Stimulated activated CD4-positive, alpha-beta T cell treated with anti-CD3 and anti-CD28 coated beads, Interleukin-15, amount 100 ng/mL, for 1 hour (primary cell): ENCODE measurements around the gene BCL11B.

Source experiments
- DNase-seq, 2 donors: peaks; one replicate each; pipeline ENCODE4 v3.0.0-alpha.2; 2020; ENCODE audit warnings: low read depth in 1 of 2, low spot score in 1 of 2

BCL11B gene

DNA sequence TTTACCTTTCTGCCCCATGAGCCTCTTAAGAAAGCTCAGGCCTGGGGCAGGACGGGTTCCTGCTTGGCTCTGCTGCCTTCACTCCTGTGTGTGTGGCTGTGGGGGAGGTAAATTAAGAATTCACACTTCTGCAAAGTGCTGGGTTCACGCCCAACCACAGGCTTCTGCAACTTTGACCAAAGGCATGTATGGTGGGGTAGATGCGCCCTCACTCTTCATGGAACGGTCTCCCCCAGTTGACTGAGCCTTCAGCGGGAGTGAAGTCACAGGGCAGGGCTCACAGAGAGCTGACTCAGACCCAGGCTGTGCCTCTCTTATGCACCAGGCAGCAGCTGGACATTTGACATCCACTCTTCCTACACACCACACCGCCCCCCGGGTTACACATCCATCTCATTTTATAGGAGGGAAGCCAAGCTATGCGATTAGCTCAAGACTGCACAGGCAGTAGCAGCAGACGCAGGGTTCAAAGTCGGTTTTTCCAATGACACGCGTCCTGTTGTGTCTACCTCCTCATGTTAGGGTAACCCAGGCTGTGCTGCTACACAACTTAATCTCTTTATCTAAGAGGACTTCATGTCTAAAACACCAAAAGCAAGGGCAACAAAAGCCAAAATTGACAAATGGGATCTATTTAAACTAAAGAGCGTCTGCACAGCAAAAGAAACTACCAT is 15.4 kb upstream of the BCL11B start:
- DNase-seq: no peak

DNA sequence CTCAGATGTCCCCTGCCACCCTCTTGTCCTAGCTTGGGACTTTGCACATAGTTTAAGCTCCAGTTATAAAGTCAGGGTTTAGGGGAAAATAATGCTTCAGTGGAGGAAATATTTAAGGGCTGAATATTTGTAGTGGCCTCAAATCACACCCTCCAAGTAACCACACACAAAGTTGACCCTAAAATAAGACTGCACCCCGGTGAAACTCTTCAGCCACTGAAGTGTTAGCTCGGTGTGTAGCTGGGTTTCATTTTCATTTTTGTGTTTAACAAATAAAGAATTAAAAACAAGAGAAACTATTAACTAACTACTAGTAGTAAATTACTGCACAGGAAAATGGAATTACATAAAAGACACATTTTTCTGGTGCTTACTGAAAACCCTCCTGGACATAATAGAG is 14.8 kb upstream of the BCL11B start:
- no peak for DNase-seq

DNA sequence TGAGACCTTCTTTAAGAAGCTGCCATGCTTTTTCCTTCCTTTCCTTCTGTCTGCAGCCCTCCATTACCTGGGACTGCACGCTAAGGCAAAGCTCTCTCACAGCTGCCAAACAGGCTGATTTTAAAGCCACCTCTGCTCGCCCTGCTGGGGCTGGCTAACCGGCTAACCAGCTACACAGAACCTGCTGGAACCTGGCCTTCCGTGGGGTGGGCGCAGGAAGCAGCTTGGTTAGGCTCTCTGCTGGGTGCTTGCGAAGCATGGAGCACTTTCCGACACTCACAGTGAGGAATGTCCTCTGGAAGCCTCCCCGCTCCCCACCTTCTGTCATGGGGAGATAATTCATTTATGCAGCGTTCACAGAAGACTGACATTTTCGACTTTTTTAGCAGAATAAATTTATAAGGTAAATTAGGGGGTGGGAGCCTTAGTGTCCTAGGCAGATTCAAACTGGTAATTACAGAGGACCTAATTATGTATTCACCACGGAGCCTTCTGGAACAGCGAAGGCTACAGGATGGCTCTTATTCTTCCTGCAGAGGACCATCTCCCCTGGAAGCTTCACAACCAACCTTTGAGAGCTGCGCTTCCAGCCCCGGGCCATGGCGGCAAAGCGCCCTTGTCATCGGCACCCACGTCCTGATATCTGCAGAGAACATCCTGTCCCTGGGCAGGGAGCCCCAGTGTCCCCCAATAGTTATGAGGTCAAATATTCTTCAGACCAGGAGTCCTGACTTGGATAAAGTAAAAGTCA is 12.4 kb upstream of the BCL11B start:
- no peak for DNase-seq

DNA sequence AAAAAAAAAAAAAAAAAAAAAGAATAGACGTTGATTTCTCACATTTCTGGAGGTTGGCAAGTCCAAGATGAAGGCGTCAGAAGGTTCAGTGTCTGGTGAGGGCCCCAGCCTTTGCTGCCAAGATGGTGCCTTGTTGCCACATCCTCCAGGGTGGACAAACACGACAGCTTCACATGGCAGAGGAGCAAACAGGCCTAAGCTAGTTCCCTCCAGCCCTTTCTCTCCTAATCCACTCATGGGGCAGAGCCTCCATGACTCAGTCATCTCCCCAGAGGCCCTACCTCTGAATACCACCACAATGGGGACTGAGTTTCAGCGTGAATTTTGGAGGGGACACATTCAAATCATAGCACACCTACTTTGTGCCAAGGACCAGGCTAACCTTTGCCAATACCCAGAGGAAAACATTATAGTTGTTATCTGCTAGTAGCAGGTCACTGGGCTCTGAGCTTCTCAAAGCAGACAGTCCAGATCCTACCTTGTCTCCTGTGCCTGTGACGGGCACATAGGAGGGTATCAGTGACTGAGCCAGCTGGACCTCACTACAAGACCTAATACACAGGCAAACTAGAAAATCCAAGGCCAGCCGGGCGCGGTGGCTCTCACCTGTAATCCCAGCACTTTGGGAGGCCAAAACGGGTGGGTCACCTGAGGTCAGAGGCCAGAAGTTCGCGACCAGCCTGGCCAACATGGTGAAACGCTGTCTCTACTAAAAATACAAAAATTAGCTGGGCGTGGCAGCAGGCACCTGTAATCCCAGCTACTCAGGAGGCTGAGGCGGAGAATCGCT is 10.5 kb upstream of the BCL11B start:
- no peak for DNase-seq

DNA sequence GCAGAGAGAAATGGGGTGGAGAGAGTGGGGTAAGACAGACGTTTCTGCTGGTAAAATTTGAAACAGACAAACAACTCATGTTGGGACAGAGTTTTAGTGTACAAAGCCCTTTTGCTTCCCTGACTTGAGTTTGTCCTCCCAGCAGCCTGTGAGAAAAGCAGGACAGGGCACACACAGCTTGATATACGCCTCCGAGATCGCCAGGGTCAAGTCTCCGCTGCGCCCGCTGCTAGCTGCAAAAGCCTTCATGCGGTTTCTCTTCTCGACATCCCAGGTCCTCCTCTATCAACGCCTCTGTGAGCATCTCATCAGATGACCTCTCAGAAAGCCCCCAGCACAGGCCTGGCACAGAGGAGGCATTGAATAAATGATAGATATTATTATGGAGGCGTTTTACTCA is 9.4 kb upstream of the BCL11B start:
- DNase-seq: no peak

DNA sequence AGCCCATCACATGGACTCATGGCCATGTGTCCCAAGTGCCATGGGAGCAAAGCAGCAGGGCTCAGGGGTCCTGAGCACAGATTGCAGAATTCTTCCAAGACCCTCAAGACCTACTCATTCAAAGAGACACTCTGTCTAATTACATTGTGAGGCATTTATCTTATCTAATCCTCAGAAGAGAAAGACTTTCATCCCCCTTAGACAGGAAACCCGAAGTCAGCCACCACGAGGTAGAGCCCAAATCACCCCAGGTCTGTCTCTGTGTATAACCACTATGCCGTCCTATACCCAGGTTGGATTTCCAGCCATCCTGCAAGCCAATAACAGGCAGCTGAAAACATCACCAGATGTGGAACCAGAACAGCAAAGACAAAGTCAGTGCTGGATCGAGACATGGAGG is 8.9 kb upstream of the BCL11B start:
- DNase-seq: no peak

DNA sequence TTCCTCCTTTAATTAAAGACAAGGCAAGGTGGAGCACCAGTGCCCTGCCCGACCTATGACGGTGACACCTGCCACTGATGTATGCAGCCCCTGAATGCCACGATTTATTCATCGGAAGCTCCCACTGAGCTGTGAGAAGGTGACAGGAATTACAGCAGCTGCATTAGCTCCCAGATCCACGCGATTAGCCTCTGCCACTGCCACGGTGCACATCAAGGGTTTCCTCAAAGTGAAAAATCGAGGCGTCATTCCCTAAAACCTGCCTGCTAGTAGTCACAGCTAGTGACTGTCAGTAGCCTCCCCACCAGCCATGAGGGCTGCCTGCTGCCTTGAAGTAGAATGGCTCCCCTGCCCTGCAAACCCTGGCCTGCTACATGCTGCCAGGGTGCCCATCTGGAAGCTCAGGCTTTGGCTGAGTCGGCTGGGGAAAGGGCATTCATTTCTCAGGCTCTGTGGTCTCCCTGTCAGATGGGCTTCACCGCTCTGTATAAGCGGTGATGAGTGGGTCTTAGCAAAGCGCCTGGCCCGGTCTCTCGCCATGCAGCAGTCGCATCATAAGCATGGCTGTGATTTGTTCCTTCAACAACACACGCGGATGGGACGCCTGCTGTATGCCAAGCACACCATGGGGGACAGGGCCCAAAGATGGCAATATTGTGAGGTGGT is 8.2 kb upstream of the BCL11B start:
- no peak for DNase-seq

DNA sequence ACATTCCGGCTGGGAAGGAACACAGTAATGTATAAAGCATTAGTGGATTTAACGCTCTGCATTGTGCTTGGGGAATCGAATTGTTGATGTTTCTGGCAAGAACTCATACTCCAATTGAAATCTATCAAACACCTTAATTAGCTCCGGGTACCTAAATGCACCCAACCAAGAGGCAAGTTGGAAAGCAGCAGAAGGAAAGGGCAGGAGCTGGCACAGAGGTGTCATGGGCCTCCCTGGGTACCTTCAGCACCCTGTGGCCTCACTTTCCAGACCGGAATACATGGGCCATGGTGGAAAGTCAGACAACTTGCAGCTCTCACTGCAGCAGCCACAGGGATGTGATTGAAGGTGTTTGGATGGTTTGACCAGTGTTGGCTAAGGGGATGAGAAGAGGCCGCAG is 6.8 kb upstream of the BCL11B start:
- DNase-seq: no peak

DNA sequence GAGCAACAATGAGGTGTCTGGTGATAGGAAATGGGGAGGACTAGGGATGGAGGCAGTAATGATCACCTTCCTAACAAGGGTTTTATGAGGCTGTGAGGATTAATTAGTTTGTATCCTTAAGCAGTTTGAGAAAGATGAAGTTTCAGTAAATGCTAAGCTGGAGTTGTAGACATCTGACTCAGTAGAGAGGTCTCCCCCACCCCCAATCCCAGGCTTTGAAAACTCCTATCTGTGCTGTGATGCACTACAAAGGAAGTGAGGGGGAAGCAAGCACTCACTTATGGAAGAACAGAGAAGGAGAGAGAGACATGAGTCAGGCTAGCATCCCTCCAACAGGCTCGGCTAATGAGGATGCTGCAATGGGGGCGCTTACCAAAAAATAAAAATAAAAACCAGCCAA is 5.5 kb upstream of the BCL11B start:
- no peak for DNase-seq

DNA sequence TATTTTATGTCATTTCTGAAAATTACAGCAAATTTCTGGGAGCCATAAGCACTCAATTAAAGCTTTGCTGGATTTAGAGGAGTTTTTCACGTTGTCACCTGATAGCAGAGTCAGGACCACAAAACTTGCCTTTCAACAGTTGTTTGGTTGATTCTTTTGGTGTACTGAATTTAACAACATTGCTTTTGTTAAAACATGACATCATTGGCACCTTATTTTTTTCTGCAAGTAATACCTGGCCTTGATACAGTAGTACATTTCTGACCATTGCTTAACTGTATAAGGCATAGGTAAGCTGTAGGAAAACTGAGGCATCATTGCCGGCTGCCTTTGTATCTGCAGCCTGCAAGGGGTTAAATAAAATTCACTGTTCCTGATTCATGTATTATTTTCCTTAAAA is 4.5 kb upstream of the BCL11B start:
- no peak for DNase-seq

DNA sequence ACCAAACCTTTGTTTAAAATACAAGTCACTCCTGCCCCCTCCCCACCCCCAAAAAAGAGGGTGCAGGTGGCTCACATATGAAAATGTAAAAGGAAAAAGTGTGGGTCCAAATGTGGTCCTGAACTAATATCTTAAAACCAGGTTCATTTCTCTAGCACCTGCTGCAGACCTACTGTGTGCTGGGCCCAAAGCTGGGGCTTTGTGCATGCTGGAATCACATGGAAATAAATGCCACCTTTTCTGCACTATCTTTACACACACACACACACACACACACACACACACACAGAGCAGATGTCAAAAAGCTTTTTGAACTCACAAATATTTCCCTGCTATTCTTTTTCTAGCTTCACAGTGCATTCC is 3.2 kb upstream of the BCL11B start:
- DNase-seq: no peak

DNA sequence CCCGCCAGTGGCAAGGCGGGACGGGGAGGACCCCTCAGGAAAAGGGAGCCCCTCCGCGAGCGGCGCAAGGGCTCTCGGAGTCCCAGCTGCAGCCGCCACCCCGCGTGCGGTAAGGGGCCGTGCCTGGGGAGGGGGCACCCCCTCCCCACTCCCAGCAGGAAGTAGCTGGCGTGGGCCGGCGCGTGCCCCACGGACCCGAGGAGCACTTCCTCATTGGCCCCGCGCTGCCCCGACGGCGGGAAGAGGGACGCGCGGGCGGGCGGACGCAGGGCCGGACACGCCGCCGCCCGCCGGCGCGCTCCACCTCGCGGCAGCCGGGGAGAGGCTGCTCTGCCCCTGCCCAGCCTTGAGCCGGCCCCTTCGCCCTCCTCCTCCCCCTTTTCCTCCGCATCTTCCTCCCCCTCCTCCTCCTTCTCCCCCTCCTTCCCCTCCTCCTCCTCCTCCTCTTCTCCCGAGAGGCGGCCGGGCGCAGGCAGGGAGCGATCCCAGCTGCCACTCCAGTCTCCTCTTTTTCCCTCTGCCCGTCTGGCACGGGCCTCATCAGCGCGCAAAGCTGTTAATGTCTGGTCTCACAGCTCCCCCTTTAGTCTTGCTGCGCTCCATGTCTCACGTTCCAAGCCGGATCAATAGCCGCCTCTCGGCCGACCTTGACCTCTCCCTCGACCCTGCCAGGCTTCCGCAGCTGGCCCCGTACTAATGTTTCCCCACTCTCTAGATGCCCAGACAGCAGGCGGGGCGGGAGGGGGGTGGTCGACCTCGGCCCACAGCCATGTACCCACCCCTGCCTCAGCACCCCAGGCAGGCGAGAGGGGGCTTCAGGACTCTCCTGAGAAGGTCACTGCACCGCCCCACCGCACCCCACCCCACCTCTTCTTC is 2.6 kb upstream of the BCL11B start:
- no peak for DNase-seq

DNA sequence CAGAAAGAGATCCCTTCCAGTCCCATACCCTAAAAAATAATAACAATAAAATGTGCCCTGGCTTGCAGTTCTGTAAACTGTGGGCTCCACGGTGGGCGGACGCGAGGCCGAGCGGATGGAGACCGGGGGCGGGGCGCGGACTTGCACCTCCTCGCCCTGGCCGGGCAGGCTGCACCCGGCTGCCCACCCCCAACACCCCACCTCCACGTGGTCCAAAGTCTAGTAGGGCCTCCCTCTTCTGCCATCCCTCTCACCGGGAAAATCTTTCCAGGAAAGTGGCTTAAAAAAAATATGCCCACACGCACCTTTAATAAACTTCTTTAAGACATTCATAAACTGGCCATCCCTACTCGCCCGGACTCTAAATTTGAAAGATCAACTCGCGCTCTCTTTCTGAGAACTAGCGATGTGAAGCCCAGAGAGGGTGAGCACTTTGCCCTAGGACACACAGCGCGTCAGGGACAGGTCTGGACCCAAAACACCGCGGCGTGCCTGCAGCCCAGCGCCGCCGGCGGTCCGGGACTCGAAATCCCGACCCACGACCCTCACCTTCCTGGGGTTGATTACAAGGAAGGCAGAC is 1.9 kb upstream of the BCL11B start:
- DNase-seq: no peak

DNA sequence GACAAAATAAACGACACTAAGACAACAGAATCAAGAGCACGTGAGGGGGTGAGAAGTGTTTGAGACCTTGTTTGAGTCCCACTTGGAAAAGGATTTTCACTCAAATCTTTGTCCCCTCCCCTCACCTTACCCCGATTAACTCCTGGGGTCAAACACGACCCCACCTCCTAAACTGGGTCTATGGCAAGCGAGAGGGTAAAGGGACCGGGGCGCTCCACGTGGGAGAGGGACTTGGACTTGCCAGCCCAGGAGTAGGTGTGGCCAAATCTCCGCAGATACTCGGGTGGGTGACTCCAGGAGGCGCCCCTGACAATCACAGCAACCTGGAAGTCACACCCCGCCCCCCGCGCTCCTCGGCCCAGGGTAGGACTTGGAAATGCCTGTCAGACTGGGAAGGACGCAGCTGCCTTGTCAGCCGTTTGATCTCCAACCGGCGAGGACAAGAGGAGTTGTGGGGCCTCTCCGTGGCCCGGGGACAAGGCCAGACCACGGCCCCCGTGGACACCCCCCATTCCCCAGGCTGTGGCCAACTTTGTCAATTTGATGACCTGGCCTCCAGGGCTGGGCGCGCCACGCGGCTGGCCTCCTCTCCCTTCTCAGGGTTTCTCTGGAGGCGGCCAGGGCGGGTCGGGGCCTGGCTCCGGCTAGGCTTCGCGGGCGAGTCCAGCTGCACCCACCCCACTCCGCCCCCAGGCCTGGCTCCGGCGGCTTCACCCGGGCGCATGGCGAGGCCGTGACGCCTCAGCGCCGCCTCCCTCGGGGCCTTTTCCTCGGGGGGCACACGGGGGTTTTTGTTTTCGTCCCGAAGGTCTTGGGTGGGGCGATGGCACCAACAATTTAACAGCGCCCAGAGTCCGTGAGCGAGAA is 1.1 kb upstream of the BCL11B start:
- DNase-seq: no peak

DNA sequence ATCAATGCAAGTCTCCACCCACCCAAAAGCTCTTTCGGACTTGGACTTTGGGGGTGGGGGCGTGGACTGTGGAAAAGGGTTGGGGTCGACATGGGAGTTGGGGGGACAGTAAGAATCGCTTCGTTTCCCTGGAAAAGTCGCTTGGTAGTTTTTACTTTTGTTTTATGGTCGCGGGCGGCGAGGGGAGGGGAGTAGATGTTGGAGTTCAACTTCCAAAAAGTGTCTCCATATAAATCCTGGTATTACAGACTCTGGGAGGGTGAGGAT is 568 bp upstream of the BCL11B start:
- DNase-seq: no peak

DNA sequence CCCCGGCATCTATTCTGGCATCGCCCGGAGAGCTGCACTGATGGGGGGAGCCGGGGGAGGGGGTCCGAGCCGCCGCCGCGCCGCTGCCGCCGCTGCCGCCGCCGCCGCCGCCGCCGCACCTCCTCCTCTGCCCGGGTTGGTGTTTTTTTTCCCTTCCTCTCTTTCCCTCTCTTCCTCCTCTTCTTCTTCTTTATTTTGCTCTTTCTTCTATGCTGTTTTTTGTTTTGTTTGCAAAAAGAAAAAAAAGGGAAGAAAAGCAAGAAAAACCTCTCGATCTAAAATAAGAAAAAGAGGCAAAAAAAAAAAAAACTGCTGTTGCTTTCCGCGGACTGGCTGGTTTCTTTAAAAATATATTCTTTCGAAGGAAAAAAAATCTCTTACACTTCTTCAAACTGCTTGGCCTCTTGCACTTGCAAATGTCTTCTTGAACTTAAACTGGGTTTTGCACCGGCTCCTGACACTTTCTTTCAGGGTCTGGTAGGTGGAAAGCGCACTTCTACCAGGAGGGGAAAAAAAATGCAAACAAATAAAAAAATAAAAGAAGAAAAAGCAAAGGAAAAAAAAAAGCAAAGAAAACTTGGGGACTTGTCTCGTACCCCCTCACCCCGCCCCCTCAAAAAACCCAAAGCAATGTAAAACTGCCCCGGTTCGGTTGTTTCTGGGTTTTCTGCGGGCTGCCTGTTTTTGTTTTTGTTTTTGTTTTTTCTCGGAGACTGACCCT is 616 bp downstream of the BCL11B start:
- no peak for DNase-seq

DNA sequence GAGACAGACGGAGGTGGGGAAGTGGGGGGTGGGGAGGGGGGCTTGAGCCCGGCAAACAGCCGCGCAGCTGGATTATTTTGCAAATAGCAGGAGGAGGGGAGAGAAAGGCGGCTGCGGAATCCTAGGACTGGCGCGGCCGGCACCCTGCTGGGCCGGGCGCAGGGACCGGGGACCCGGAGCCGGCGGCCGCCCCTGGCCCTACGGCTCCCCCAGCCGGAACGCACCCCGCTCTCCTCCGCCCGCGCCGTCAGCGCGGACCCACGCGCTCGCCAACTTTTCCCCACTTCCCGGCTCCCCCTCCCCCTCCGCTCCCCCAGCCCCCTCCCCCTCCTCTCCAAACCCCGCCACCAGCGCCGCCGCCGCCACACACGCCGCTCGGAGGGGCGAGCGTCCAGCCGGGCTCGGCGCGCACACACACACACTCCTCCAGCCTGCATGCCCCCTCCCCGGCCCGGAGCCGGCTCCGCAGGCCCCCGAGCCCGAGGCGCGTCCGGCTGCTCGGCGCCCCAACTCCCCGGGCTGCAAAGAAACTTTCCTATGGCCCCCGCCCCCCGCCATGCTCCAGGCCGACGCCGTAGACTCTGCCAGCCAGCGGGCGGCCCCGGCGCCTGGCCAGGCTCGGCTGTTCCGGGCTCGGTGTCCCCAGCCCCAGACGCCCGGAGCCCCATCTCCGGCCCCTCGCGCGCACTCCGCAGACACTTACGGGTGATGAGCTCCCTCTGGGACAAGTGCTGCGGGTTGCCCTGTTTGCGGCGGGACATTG is 1.4 kb downstream of the BCL11B start:
- no peak for DNase-seq
